Esophagus muscularis mucosa (tissue), 4 donors: ENCODE measurements around the gene LYPD3. TPM values are rescaled to one million over a fixed set of nuclear protein-coding genes. Genes with fewer than 3 reads are reported as not detected.

ENCODE experiments used
- DNase-seq: peaks from one replicate; pipeline ENCODE4 v3.0.0-alpha.2; 2017; ENCODE audit errors: extremely low spot score
- H3K27ac ChIP-seq, 4 donors: fragments of 200-600 bp; sonication (generic); replicated peaks in 1 of 4; 1 replicate in 3 of 4; 2 replicates in 1 of 4; pipeline ENCODE4 v1.5.1; 2016 to 2019; ENCODE audit warnings: mild to moderate bottlenecking in 1 of 4
- H3K27me3 ChIP-seq, 4 donors: fragments of 200-600 bp; sonication (generic); one replicate each; pipeline versions ENCODE4 v1.5.1 to v1.6.0; 2016 to 2019
- H3K36me3 ChIP-seq, 4 donors: fragments of 200-600 bp; sonication (generic); one replicate each; pipeline ENCODE4 v1.5.1; 2016 to 2019
- H3K4me1 ChIP-seq, 4 donors: fragments of 200-600 bp; sonication (generic); one replicate each; pipeline ENCODE4 v1.5.1; 2016 to 2019
- H3K4me3 ChIP-seq, 4 donors: fragments of 200-600 bp; sonication (generic); 1 replicate in 2 of 4; 2 replicates in 2 of 4; pipeline ENCODE4 v1.5.1; 2016 to 2019; ENCODE audit warnings: mild to moderate bottlenecking in 4 of 4, moderate library complexity in 1 of 4
- H3K9me3 ChIP-seq, 4 donors: fragments of 200-600 bp; sonication (generic); 1 replicate in 3 of 4; 2 replicates in 1 of 4; pipeline ENCODE4 v1.5.1; 2016 to 2019
- EP300 ChIP-seq: sonication (generic); formaldehyde crosslinking; IDR thresholded peaks from one replicate; pipeline ENCODE4 v1.6.1; 2017; ENCODE audit warnings: antibody characterized with exemption
- POLR2A ChIP-seq: fragments of 450-650 bp; IDR thresholded peaks from one replicate; pipeline ENCODE4 v1.6.1; 2017; ENCODE audit warnings: antibody characterized with exemption, moderate library complexity, mild to moderate bottlenecking, low read depth
- POLR2AphosphoS5 ChIP-seq, 2 donors: sonication (generic); formaldehyde crosslinking; IDR thresholded peaks; one replicate each; pipeline ENCODE4 v1.6.1; 2017; ENCODE audit warnings: antibody characterized with exemption in 2 of 2
- WGBS: methylation state at CpG from one replicate; pipeline ENCODE4 v1.1.5; 2018; 5-methylcytosine and 5-hydroxymethylcytosine counted together
- intact Hi-C: fragments of 100-400 bp; cut with DNase I; formaldehyde crosslinking; loops from one replicate; pipeline ENCODE4 v1.15.1; 2023
- total RNA-seq, 4 donors: library from RNA; depleted of rRNA; stranded (reverse); fragments of >200 nt; gene quantifications; one replicate each; pipeline versions ENCODE4 v1.1.0 to v1.2.1, GENCODE V29; 2016
- TF ChIP-seq, protein P1 (sequence below), 3 experiments: fragments of 200-600 bp in 2 of 3; fragments of 450-650 bp in 1 of 3; sonication (generic) in 2 of 3; IDR thresholded peaks; one replicate each; pipeline ENCODE4 v1.5.1; 2017 to 2019; ENCODE audit warnings: antibody characterized with exemption in 3 of 3, mild to moderate bottlenecking in 2 of 3, moderate library complexity in 1 of 3

LYPD3 gene
- total RNA-seq, 4 donors from 2014 or later: 0.42 to 1.4 (median 0.84) TPM

DNA sequence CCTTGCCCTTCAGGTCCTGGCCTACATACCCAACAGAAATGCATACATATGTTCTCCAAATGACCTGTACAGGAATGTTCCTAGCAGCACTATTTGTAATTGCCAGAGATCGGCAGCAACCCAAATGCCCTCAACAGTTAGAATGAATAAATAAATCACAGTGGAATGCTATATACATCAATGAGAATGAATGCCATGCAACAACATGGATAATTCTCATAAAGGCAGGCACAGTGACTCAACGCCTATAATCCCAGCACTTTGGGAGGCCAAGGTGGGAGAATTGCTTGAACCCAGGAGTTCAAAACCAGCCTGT, 32.1 kb downstream of the LYPD3 start:
- intact Hi-C loops: no loop called here
- no peak for DNase-seq
- Histone ChIP-seq H3K9me3 (no peaks in the 10 kb centered on the region), H3K27ac (no peak overlapping the region), H3K4me1 (peaks cover 0 to 17% (median 7%) of the 10 kb centered on the region in 4 donors), H3K36me3 (no peaks in the 10 kb centered on the region), H3K4me3 (no peak overlapping the region), H3K27me3 (peaks cover 0 to 6% (median 0%) of the 10 kb centered on the region in 4 donors)
- TF ChIP-seq POLR2A (no peak), EP300 (no peak), POLR2AphosphoS5 (IDR thresholded peaks at IDR 0.05) (no peak)
- TF ChIP-seq, protein P1, sequence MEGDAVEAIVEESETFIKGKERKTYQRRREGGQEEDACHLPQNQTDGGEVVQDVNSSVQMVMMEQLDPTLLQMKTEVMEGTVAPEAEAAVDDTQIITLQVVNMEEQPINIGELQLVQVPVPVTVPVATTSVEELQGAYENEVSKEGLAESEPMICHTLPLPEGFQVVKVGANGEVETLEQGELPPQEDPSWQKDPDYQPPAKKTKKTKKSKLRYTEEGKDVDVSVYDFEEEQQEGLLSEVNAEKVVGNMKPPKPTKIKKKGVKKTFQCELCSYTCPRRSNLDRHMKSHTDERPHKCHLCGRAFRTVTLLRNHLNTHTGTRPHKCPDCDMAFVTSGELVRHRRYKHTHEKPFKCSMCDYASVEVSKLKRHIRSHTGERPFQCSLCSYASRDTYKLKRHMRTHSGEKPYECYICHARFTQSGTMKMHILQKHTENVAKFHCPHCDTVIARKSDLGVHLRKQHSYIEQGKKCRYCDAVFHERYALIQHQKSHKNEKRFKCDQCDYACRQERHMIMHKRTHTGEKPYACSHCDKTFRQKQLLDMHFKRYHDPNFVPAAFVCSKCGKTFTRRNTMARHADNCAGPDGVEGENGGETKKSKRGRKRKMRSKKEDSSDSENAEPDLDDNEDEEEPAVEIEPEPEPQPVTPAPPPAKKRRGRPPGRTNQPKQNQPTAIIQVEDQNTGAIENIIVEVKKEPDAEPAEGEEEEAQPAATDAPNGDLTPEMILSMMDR (IDR thresholded peaks at IDR 0.05): no peak
- 79% methylated on average over 2 of the region's 2 CpGs for WGBS

DNA sequence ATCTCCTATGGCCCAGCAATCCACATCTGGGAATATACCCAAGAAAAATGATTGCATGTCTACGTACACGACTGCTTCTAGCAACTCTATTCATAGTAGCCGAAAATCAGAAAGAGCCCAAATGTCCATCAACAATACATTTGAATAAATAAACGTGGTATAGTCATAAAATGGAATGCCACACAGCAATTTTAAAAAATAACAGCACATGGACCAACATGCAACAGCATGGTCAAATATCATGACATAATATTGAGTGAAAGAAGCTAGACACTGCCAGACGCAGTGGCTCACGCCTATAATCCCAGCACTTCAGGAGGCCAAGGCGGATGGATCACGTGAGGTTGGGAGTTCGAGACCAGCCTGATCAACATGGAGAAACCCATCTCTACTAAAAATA, 34.4 kb downstream of the LYPD3 start:
- no peak for DNase-seq
- H3K9me3 ChIP-seq: no peaks in the 10 kb centered on the region
- H3K27me3 ChIP-seq: no peaks in the 10 kb centered on the region
- no peaks in the 10 kb centered on the region for H3K36me3 ChIP-seq
- H3K4me3 ChIP-seq: no peak overlapping the region
- WGBS: 81% methylated on average over 9 of the region's 9 CpGs
- intact Hi-C loops: no loop called here
- H3K27ac ChIP-seq: no peak overlapping the region
- H3K4me1 ChIP-seq: peaks cover 0 to 14% (median 5%) of the 10 kb centered on the region in 4 donors
- TF ChIP-seq EP300 (no peak), POLR2AphosphoS5 (IDR thresholded peaks at IDR 0.05) (no peak), POLR2A (no peak)
- TF ChIP-seq, protein P1 (IDR thresholded peaks at IDR 0.05): no peak

DNA sequence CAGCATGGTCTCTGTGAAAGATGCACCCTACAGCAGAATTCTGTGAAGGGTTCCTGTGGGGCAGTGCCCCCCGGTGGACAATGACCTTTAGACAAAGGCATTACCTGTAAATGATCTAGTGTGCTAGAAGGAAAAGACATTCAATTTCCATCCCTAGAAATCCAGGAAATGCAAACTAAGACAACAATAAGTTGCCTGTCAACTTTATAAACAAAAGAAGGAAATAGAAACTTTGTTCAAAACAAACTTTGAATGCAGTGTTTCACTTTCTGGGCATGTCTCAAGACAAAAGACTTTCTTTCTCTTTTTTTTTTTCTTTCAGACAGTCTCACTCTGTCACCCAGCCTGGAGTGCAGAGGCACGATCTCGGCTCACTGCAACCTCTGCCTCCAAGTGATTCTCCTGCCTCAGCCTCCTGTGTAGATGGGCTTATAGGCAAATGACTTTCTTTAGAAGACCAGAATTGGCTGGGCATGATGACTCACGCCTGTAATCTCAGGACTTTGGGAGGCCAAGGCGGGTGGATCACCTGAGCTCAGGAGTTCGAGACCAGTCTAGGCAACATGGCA, 35.2 kb downstream of the LYPD3 start:
- H3K27ac ChIP-seq: peak overlapping the region in 1 of 4 donors; percentile 14
- no peak overlapping the region for H3K4me3 ChIP-seq
- 45% methylated on average over 6 of the region's 6 CpGs for WGBS
- peaks cover 0 to 14% (median 6%) of the 10 kb centered on the region in 4 donors for H3K4me1 ChIP-seq
- intact Hi-C loops: no loop called here
- no peaks in the 10 kb centered on the region for H3K27me3 ChIP-seq
- no peak for DNase-seq
- H3K36me3 ChIP-seq: no peaks in the 10 kb centered on the region
- TF ChIP-seq POLR2AphosphoS5 (IDR thresholded peaks at IDR 0.05): no peak
- TF ChIP-seq EP300: no peak
- TF ChIP-seq, protein P1 (IDR thresholded peaks at IDR 0.05): no peak
- no peak for TF ChIP-seq POLR2A
- H3K9me3 ChIP-seq: no peaks in the 10 kb centered on the region

DNA sequence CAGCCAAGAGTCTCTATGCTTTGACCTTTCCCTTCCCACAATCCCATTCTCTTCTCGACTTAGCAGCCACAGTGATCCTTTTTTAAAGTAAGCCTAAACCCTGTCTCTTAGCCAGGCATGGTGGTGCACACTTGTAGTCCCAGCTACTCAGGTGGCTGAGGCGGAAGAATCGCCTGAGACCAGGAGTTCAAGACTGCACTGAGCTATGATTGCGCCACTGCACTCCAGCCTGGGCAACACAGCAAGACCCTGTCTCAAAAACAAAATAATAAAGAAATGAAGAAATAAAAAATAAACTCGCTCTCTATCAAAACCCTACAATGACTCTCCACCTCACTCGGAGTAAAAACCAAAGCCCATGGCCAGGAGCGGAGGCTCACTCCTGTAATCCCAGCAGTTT, 36.0 kb downstream of the LYPD3 start:
- peaks cover 0 to 14% (median 6%) of the 10 kb centered on the region in 4 donors for H3K4me1 ChIP-seq
- 79% methylated on average over 7 of the region's 7 CpGs for WGBS
- no peaks in the 10 kb centered on the region for H3K27me3 ChIP-seq
- H3K9me3 ChIP-seq: no peaks in the 10 kb centered on the region
- no peak overlapping the region for H3K27ac ChIP-seq
- TF ChIP-seq EP300: no peak
- TF ChIP-seq POLR2A: no peak
- TF ChIP-seq, protein P1 (IDR thresholded peaks at IDR 0.05): no peak
- no peak for TF ChIP-seq POLR2AphosphoS5 (IDR thresholded peaks at IDR 0.05)
- intact Hi-C loops: no loop called here
- H3K4me3 ChIP-seq: no peak overlapping the region
- H3K36me3 ChIP-seq: no peaks in the 10 kb centered on the region
- no peak for DNase-seq
